CD4-positive, alpha-beta T cell treated with Interleukin-4 for 1 hour (primary cell): ENCODE data around the gene FXYD6.

Experiments
- DNase-seq, 2 donors: peaks; one replicate each; pipeline ENCODE4 v3.0.0-alpha.2; 2020 to 2022

FXYD6 gene

GRCh38 chr11:117827521-117828511 lies 48.6 kb downstream of the FXYD6 start:
- DNase-seq, result peak; percentile 36 to 45

- DNase-seq, result no peak
Observed at GRCh38 chr11:117826832-117827231, 49.6 kb downstream of the FXYD6 start.

DNA sequence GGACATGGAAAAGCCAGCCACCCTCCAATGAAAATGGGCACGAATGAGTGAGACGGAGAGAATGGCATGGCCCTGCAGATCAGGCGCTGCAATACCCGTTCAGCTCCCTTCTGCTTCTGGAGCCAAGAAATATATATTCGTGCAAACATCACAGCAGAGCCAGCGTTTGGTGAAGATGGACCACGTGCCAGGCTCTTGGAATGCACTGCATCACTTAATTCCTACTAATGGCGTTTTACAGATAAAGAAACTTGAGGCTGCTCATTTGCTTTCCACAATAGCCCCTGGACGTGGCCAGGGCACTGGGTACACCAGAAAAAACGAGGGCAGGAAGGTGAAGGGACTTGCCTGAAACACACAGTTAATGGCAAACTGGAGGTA lies 50.3 kb downstream of the FXYD6 start:
- no peak for DNase-seq

GRCh38 chr11:117825538-117826189 lies 50.8 kb downstream of the FXYD6 start:
- DNase-seq, result peak in 1 of 2 donors; percentile 10

DNA sequence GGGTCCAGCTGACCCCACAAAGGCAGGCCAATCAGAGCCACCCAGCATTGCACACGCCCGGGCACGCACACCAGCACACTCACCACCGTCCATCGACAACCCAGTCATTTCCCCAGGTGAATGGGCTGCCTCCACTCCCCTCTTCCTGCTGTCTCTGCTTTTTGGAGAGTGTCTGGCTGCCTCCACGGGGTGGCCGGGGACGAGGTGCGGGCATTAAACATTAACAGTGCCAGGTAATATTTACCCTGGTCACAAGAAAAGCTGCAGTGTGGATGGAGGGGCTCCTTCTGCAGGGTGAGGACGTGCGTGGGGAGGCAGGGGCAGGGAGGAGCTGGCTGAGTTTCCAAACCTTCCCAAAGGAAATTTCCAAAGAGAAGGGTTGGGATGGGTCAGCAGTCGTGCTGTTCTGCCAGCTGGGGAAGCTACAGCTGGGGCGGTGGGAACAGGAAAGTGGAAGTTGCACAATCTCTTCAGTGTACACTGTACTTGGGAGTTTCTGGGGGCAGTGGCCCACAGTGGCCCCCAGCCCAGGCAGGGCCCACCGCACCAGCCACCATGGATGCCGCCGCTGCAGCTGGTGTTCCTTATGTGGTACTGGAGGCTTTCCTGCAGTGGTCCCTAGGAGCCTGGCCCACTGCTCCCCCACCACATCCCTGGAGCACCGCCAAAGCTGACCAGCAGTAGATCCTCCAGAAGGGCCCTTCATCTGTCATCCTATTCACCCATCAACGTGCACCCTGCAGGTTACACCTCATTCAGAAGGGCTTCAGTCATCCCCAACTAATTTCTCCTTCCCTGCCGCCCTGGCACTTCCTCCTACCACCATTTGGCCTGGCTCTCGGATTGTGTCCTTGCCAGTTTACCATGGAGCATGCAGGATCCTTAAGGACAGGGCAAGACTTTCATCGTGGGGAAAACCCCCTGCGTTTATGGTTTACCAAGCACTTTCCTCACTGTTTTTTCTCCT lies 51.6 kb downstream of the FXYD6 start, which contains the start of gene FXYD2:
FXYD2 (minus strand) TSS at position 174 of the 967 bp plus-strand sequence; CDS start at position 108, 66 bp downstream.
- peak in 1 of 2 donors; percentile 12 for DNase-seq

- peak in 1 of 2 donors; percentile 11 for DNase-seq
Observed at GRCh38 chr11:117823946-117824420, 52.5 kb downstream of the FXYD6 start.

DNA sequence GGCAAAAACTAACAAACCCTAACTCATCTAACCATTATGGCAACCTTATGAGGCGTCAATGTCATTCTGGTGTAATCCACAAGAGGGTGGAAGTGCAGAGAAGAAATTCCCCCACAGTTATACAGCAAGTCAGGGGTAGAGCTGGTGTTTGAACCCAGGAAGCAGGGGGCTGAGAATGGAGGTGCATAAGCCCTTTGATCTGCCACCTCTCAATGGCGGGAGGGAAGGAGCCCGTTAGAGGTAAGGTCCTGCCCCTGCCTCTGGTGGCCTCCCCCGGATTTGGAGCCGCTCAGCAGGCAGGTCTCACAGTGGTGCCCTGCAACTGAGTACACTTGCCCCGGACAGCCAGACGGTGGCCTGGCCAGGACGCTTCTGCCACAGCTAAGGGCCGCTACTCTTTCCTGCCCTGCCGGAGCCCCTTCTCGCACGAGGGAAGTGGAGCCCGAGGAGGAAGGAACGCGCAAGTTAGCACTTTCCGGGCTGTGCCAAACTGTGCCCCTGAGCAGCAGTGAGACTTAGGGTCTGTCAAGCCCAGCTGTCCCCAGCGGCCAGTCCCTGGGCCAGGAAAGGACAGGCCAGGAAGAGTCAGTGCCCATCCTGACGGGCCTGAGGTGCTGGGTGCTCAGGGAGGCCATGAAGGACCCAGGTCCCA lies 53.0 kb downstream of the FXYD6 start:
- DNase-seq, result peak; percentile 56 to 59

DNA sequence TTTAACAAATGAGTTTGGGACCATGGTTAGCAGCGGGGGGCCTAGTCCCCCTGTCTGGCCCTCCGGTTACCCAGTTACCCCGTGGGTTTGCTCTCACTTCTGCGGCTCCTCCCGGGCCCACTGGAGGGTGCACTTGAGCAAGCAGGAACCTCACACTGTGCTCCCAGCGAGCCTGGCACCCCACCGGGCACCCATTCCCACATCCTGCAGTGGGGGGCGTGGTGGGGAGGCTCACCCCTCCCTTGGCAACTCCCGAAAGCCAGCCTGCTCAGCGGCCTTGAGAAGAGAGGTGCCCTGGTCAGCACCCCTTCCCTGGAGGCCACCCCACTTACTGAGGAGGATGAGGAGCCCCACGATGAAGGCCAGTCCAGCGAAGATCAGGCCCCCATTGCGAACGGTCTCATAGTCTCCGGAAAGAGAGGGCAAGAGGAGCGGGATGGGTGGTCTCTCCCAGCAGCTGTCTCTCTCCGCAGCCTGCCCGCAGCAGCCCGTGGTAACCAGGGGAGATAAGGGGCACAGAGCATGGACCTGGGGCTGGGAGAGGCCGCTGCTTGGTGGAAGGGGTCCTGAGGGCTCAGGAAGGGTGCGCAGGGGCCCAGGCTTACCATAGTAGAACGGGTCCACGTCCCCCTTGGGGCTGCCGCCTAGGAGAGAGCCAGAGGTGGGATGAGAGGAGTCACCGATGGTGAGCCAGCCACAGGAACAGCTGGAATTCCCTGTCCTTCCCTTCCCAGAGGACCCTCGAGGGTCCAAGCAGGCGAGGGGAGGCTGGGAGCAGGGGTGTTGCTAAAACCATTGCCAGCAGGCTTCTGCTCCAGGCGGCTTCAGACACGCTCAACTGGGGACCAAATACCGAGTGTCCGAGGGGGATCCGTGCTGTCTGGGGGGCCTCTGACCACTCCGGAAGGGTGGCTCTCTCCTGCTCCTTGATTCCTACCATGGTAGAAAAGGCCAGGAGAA lies 54.1 kb downstream of the FXYD6 start:
- DNase-seq, result peak; percentile 50 to 57

GRCh38 chr11:117821431-117821830 lies 55.0 kb downstream of the FXYD6 start:
- DNase-seq, result no peak

DNA sequence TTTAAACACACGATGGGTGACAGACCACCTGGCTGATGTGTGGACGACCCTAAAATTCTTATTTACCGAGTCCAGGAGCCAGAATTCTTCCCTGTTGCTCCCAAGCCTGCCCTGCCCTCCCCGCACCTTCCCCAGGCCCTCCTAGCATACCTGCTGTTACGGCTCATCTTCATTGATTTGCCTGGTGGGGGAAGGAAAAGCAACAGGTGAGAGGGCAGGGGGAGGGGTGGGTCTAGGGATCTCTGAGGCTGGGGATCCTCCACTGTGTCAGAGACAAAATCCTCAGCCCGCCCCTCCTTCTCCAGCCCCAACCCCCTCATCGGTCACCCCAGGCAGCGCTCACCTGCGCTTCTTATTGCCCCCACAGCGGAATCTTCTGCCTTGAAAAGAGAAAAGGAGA lies 55.9 kb downstream of the FXYD6 start:
- no peak for DNase-seq

DNA sequence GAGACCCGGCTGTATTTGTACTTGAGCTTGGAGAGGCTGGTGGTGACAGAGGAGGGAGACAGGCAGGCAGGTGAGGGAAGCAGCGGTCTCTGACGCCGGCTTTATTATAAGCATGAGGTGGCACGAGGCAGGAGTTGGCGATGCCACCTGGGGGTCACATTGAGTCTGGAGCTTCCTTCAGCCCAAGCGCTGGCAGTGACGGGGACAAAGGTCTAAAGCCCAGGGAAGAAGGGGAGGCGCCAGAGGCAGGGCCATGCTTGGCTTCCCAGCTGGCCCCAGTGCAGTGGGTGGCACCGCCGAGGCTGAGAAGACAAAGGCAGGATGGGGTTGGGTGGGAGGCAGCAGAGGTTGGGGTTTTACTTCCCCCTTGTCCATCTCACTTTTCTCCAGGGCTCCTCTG lies 56.4 kb downstream of the FXYD6 start:
- DNase-seq, result no peak

- DNase-seq, result peak in 1 of 2 donors; percentile 58
Observed at GRCh38 chr11:117819096-117820040, 57.1 kb downstream of the FXYD6 start.

DNA sequence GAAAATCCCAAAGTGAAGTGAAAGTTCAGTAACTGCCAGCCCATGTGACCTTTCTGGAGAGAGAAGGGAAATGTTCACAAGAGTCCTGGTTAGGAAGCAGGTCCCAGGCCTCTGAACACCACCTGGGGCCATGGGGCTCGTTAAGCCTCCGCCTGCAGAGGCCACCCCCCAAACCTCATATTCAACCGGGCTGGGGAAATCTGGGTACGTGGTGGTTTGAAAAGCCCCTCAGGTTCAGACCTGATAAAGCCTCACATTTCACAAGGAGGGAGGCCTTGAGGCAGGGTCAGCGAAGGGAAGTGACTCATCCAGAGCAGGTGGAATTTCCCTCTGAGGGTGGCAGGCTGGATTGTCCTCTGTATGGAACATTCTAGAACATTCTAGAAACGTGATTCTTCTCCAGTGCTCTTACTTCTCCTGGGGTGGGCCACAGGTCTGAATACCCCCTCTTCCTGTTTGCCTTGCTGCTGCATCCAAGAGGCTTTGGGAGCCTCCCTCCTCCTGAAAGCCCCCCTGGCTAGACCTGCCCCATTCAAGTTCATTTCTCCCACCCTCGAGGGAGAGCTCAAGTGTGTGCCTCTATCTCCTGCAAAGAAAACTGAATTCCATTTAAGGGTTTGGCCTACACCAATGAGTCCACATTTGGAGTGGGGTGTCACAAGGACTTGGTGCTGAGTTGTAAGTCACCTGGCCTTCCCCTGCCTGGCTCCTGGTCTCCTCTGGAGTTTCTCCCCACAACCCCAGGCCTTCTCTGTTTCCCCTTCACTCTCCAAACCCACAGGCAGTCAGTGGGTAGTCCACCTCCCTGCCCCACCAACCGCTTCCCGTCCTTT lies 58.2 kb downstream of the FXYD6 start:
- peak; percentile 67 to 68 for DNase-seq

- DNase-seq, result peak; percentile 88
Observed at GRCh38 chr11:117817368-117818040, 59.0 kb downstream of the FXYD6 start.

- peak in 1 of 2 donors; percentile 63 for DNase-seq
Observed at GRCh38 chr11:117816846-117817367, 59.6 kb downstream of the FXYD6 start.

DNA sequence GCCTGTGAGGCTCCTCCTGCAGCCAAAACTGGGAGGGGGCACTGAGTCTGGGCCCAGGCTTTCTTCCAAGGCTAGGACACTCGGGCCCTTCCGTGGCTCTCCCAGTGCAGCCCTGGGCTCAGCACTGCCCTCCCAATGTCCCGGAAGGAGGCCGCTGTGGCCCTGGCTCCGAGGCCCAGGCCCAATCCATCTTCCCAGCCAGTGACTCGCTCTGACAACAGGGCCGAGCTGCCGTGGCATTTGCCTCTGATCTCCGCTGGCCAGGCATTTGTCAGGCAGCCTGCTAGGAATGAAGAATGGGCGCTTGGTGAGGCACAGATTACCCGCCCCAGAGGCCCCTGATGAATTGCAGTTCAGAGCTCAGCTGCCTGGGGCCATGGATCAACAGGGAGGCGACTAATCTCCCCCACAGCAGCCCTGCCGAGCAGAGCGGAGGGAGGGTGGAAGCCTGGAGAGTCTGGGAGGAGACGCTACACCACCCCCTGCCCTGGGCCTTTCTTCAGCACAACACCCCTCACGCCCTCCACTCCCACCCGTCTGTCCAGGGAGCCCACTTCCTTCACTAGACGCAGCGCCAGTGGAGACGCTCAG lies 60.2 kb downstream of the FXYD6 start:
- DNase-seq, result no peak

DNA sequence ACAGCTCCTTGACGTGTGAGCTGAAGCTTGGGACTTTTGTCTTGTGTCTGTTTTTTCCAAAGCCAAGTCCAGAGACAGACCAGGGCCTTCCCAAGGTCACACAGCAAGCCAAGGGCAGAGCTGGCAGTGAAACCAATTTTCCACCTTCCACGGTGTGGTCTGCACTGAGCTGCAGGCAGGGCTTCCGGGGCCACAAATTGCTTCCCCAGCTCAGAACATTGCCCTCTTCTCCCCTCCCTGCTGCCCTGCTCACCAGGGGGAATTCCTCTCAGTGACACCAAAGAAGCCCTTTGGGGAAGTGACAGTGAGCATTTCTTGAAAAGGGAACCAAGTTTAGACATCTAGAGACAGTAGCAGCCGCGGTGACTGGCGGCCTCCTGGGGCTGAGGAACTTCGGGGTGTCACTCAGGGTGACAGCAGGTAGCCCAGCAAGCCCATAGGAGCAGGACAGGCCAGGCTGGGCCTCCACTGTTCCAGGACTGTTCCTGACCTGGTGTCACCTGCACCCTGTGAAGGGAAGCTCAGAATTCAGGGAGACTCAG lies 61.1 kb downstream of the FXYD6 start:
- peak; percentile 89 to 90 for DNase-seq
